HL-60 (cell line): Measurements from ENCODE around the gene TCAP.

Experiments
- DNase-seq, 2 experiments: peaks; one replicate each; pipeline ENCODE4 v3.0.0-alpha.2; 2010 to 2020; ENCODE audit warnings: low read depth in 1 of 2, low spot score in 1 of 2
- H3K27ac ChIP-seq: fragments of 250-450 bp; sonication (Bioruptor Pico); replicated peaks from 2 replicates; pipeline ENCODE4 v1.5.1; 2020; ENCODE audit warnings: mild to moderate bottlenecking, moderate library complexity
- H3K27me3 ChIP-seq: fragments of 250-450 bp; sonication (Bioruptor Pico); 2 replicates; pipeline ENCODE4 v1.5.1; 2021; ENCODE audit warnings: mild to moderate bottlenecking, moderate library complexity; ENCODE audit not compliant: insufficient read depth, poor library complexity, severe bottlenecking
- H3K4me3 ChIP-seq: replicated peaks from 2 replicates; pipeline ENCODE4 v1.5.1; 2011; ENCODE audit warnings: mild to moderate bottlenecking, control low read depth, low read length; ENCODE audit not compliant: insufficient read depth
- GABPA ChIP-seq: IDR thresholded peaks from 2 replicates; pipeline ENCODE4 v1.6.1; 2012; ENCODE audit warnings: low read depth
- POLR2AphosphoS5 ChIP-seq: IDR thresholded peaks from 2 replicates; pipeline ENCODE4 v1.6.1; 2012; ENCODE audit warnings: low read depth
- SPI1 ChIP-seq: IDR thresholded peaks from 2 replicates; pipeline ENCODE4 v1.6.1; 2012; ENCODE audit warnings: low read depth, mild to moderate bottlenecking, borderline replicate concordance
- TF ChIP-seq, protein P1 (sequence below): IDR thresholded peaks from one replicate; pipeline ENCODE4 v1.5.1; 2011; ENCODE audit warnings: low read length, control low read depth, inconsistent platforms; ENCODE audit not compliant: insufficient read depth
- TF ChIP-seq, protein P2 (sequence below): IDR thresholded peaks from 2 replicates; pipeline ENCODE4 v1.6.1; 2012; ENCODE audit warnings: low read depth; ENCODE audit not compliant: insufficient replicate concordance

Gene TCAP

DNA sequence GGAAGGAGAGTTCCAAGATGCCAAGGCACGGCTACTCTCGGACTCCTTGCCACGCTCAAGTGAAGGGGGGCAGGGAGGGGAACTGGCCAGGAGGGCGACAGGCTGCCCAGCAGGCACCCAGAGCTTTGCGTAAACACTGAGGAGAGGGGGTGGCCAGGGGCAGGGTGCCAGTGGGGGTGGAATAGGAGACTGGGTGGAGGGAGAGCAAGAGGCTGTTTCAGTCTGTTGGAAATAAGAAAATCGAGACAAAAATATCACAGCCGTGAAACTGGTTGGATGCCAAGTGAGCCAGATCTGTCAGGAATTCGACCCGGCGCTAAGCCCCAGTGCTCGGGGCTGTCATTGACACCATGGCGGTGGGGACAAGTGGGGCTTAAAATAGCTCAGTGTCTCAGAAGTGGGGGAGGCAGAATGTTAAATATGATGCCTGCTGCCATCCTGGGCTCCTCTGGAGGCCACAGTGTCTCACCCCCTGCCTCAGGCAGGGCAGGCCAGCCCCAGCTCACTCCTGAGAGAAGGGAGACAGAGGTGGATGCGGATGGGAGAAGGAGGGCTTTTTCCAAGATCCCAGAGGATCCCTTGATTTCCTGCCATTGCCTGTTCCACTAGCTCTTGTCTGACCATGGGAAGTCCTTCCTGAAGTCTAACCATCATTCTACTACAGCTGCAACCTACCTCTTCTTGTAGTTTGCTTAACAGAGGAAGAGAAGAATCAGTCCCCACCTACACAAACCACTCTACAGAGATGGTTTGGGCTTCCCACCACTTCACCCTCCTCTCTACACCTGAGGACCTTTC lies 12.6 kb downstream of the TCAP start:
- TF ChIP-seq POLR2AphosphoS5 (no peak), SPI1 (no peak), GABPA (no peak)
- TF ChIP-seq, protein P1, sequence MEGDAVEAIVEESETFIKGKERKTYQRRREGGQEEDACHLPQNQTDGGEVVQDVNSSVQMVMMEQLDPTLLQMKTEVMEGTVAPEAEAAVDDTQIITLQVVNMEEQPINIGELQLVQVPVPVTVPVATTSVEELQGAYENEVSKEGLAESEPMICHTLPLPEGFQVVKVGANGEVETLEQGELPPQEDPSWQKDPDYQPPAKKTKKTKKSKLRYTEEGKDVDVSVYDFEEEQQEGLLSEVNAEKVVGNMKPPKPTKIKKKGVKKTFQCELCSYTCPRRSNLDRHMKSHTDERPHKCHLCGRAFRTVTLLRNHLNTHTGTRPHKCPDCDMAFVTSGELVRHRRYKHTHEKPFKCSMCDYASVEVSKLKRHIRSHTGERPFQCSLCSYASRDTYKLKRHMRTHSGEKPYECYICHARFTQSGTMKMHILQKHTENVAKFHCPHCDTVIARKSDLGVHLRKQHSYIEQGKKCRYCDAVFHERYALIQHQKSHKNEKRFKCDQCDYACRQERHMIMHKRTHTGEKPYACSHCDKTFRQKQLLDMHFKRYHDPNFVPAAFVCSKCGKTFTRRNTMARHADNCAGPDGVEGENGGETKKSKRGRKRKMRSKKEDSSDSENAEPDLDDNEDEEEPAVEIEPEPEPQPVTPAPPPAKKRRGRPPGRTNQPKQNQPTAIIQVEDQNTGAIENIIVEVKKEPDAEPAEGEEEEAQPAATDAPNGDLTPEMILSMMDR, result no peak
- TF ChIP-seq, protein P2, sequence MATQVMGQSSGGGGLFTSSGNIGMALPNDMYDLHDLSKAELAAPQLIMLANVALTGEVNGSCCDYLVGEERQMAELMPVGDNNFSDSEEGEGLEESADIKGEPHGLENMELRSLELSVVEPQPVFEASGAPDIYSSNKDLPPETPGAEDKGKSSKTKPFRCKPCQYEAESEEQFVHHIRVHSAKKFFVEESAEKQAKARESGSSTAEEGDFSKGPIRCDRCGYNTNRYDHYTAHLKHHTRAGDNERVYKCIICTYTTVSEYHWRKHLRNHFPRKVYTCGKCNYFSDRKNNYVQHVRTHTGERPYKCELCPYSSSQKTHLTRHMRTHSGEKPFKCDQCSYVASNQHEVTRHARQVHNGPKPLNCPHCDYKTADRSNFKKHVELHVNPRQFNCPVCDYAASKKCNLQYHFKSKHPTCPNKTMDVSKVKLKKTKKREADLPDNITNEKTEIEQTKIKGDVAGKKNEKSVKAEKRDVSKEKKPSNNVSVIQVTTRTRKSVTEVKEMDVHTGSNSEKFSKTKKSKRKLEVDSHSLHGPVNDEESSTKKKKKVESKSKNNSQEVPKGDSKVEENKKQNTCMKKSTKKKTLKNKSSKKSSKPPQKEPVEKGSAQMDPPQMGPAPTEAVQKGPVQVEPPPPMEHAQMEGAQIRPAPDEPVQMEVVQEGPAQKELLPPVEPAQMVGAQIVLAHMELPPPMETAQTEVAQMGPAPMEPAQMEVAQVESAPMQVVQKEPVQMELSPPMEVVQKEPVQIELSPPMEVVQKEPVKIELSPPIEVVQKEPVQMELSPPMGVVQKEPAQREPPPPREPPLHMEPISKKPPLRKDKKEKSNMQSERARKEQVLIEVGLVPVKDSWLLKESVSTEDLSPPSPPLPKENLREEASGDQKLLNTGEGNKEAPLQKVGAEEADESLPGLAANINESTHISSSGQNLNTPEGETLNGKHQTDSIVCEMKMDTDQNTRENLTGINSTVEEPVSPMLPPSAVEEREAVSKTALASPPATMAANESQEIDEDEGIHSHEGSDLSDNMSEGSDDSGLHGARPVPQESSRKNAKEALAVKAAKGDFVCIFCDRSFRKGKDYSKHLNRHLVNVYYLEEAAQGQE, result no peak
- no peaks in the 10 kb centered on the region for H3K27me3 ChIP-seq
- DNase-seq, result no peak
- no peak overlapping the region for H3K27ac ChIP-seq
- H3K4me3 ChIP-seq, result no peak overlapping the region

DNA sequence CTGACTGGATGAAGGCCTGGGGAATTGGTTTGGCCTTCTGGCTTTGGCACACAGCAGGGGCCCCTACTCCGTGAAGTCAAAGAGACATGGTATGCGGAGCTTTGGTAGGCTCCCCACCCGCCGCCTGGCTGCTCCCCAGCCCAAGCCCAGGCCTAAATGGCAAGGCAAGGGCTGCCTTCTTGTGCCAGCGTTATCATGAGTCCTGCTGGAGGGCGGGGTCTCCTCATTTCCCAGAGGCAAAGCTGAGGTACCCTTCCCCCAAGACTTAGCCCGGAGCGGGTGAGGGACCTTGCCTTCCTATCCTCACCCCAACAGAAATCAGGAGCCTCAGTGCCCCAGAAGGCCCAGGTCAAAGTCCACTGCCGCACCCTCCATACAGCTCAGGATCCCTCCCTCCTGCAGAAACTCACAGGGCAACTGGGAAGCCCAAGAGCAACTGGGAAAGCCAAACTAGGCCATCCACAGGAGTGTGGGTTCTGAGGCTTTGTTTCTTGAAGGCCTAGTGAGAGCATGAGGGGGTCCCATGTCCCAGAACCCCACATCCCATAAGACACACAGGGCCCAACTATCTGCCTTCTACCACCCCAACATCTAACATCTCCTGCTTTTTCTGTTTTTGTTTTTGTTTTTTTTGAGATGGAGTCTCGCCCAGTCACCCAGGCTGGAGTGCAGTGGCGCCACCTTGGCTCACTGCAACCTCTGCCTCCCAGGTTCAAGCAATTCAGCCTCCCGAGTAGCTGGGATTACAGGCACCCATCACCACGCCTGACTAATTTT lies 13.4 kb downstream of the TCAP start:
- no peak overlapping the region for H3K4me3 ChIP-seq
- H3K27ac ChIP-seq, result no peak overlapping the region
- TF ChIP-seq GABPA, result no peak
- TF ChIP-seq, protein P1, result no peak

DNA sequence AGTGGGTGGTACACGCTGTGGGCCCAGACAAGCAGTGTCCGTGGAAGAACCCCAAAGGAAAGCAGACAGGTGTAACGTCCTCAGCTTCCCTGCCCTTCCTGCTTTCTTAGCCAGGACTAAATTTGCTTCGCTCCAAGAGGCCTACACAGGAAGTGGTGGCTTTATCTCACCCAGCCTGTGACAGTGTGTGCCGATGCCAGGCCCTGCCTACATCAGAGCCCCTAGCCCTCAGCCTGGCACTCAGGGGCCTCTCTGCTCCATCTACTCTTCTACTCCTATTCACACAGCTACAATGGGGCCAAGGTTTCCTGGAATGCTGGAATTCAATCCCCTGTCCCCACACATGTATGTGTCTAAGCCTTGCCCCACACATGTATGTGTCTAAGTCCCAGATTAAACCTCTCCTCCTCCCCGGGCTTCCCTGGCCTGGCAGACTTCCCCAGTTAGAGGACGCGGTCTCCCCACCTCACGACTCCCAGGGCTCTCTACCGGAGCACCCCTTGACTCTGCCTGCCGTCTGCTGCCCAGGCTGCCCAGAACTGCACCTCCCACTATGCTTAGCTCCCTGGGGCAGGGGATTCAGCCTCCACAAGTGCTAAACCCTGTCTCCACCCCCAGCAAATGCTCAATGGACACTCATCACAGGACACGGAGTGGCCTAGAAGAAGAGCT lies 14.5 kb downstream of the TCAP start:
- Histone ChIP-seq H3K4me3 (no peak overlapping the region), H3K27ac (no peak overlapping the region), H3K27me3 (no peaks in the 10 kb centered on the region)
- DNase-seq, result no peak
- TF ChIP-seq GABPA, result no peak
- TF ChIP-seq POLR2AphosphoS5, result no peak
- no peak for TF ChIP-seq SPI1
- TF ChIP-seq, protein P1, result no peak
- TF ChIP-seq, protein P2, result no peak

More for the DNA sequence above, 13.4 kb downstream of the TCAP start:
- no peaks in the 10 kb centered on the region for H3K27me3 ChIP-seq
- no peak for DNase-seq
